IPS-15b (cell line): ENCODE measurements around the gene CYYR1.
"Not testable (repeated sequence)": the region's sequence is repeated elsewhere in the genome, so short reads cannot be mapped to it uniquely, and the experiment has no call there.

Source experiments
- H3K27me3 ChIP-seq: one replicate; pipeline ENCODE4 v1.6.1; 2013; ENCODE audit warnings: low read length; ENCODE audit not compliant: control insufficient read depth, insufficient read depth
- H3K36me3 ChIP-seq: one replicate; pipeline ENCODE4 v1.6.1; 2013; ENCODE audit warnings: low read length; ENCODE audit not compliant: control insufficient read depth, insufficient read depth
- H3K4me1 ChIP-seq: one replicate; pipeline ENCODE4 v1.6.1; 2013; ENCODE audit warnings: mild to moderate bottlenecking, low read length; ENCODE audit not compliant: control insufficient read depth, insufficient read depth
- H3K4me3 ChIP-seq: one replicate; pipeline ENCODE4 v1.5.1; 2013; ENCODE audit warnings: low read depth, low read length
- H3K9ac ChIP-seq: one replicate; pipeline ENCODE4 v1.6.1; 2013; ENCODE audit warnings: low read depth, mild to moderate bottlenecking, low read length
- H3K9me3 ChIP-seq: one replicate; pipeline ENCODE4 v1.6.1; 2013; ENCODE audit warnings: mild to moderate bottlenecking, low read length; ENCODE audit not compliant: control insufficient read depth, insufficient read depth

The CYYR1 gene

GRCh38 chr21:26487981-26488480 lies 85.1 kb downstream of the CYYR1 start:
- Histone ChIP-seq H3K9ac (no peak overlapping the region), H3K27me3 (no peaks in the 10 kb centered on the region), H3K36me3 (no peaks in the 10 kb centered on the region), H3K4me1 (peaks cover 4% of the 10 kb centered on the region), H3K9me3 (no peaks in the 10 kb centered on the region), H3K4me3 (no peak overlapping the region)

DNA sequence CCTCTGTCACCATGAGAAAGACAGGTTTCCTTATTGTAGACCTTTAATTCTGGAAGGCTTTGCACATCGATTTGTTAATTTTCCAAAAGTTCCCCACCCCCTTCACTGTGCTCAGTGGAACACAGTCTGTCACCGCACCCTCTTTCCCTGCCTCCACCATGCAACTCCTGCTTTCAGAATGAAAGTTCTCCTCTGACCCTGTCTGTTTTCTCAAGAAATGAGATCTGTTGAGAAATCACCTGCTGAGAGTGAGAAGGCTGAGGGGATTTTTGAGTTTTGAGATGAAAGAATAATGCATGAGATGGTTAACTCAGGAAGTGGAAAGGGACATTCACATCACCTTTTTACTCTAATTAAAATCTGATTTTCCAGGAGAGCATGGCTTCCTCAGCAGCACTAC lies 99.6 kb downstream of the CYYR1 start:
- no peaks in the 10 kb centered on the region for H3K36me3 ChIP-seq
- no peaks in the 10 kb centered on the region for H3K27me3 ChIP-seq
- no peak overlapping the region for H3K4me3 ChIP-seq
- H3K4me1 ChIP-seq: no peaks in the 10 kb centered on the region
- H3K9me3 ChIP-seq: no peaks in the 10 kb centered on the region
- no peak overlapping the region for H3K9ac ChIP-seq

DNA sequence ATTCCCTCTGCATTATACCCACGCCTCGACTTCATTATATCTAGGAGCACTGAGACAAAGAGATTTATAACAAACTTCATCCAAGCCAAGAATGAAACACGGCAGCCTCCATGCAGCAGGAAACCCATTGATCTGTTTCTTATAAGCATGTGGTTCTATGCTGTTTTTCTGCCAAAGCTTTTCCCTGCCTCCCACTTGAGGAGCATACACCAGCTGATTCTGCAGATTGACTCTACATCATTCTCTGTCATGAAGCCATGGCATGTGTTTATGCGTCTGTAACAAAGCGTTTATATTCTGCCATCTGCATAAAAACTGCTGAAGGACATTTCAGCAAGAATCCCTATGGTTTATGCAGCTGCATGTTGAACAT lies 102.0 kb downstream of the CYYR1 start:
- Histone ChIP-seq H3K9ac (no peak overlapping the region), H3K9me3 (no peaks in the 10 kb centered on the region), H3K4me1 (no peaks in the 10 kb centered on the region)

GRCh38 chr21:26470351-26471098 lies 102.6 kb downstream of the CYYR1 start:
- Histone ChIP-seq H3K36me3 (no peaks in the 10 kb centered on the region), H3K9ac (no peak overlapping the region), H3K9me3 (no peaks in the 10 kb centered on the region), H3K4me1 (no peaks in the 10 kb centered on the region), H3K27me3 (no peaks in the 10 kb centered on the region), H3K4me3 (no peak overlapping the region)

More for the DNA sequence above, 102.0 kb downstream of the CYYR1 start:
- H3K36me3 ChIP-seq: no peaks in the 10 kb centered on the region
- H3K27me3 ChIP-seq: no peaks in the 10 kb centered on the region
- H3K4me3 ChIP-seq: no peak overlapping the region

DNA sequence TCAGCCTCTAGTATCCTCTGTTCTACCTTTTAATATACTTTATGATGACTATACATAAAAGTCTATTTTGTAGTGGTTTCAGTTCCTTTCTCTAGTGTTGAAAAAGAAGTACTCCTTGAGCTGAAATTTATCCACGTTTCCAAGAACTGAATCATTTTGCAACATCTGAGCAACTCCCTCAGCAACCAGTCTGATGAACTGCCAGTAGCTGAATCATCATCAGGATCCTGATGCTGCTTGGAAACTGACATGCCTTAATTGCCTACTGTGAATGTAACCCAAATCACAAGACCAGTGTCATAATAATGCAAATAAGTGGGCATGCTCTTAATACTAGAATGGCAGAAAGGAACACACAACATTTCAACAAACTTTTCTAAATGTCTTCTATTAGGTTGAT lies 103.3 kb downstream of the CYYR1 start:
- Histone ChIP-seq H3K27me3 (no peaks in the 10 kb centered on the region), H3K9ac (no peak overlapping the region), H3K36me3 (no peaks in the 10 kb centered on the region), H3K9me3 (no peaks in the 10 kb centered on the region), H3K4me1 (no peaks in the 10 kb centered on the region), H3K4me3 (no peak overlapping the region)

DNA sequence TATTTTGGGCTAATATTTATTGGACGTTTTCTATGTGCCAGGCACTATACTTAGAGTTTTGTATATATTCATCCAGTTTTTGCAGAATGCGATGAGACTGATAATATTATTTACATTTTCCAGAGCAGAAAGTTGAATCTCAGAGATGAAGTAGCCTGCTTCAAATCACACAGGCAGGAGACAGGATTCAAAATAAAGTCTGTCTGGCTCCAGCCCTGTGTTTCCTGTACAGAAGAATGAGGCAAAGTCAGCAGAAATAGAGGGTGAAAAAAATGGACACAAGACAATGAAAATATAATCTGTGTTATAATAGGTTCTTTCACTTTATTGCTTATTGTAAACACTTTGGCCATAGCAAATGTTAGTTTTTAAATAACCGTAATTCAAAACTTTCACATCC lies 107.2 kb downstream of the CYYR1 start:
- H3K4me3 ChIP-seq: no peak overlapping the region
- no peaks in the 10 kb centered on the region for H3K9me3 ChIP-seq
- no peaks in the 10 kb centered on the region for H3K4me1 ChIP-seq
- no peaks in the 10 kb centered on the region for H3K36me3 ChIP-seq
- H3K9ac ChIP-seq: no peak overlapping the region
- H3K27me3 ChIP-seq: no peaks in the 10 kb centered on the region

GRCh38 chr21:26461500-26461899 lies 111.6 kb downstream of the CYYR1 start:
- H3K36me3 ChIP-seq: no peaks in the 10 kb centered on the region
- H3K4me1 ChIP-seq: no peaks in the 10 kb centered on the region
- H3K27me3 ChIP-seq: no peaks in the 10 kb centered on the region
- H3K4me3 ChIP-seq: no peak overlapping the region
- H3K9me3 ChIP-seq: no peaks in the 10 kb centered on the region
- no peak overlapping the region for H3K9ac ChIP-seq

GRCh38 chr21:26460621-26461020 lies 112.5 kb downstream of the CYYR1 start:
- Histone ChIP-seq H3K9me3 (no peaks in the 10 kb centered on the region), H3K27me3 (no peaks in the 10 kb centered on the region), H3K4me3 (no peak overlapping the region), H3K36me3 (no peaks in the 10 kb centered on the region), H3K4me1 (no peaks in the 10 kb centered on the region), H3K9ac (no peak overlapping the region)

DNA sequence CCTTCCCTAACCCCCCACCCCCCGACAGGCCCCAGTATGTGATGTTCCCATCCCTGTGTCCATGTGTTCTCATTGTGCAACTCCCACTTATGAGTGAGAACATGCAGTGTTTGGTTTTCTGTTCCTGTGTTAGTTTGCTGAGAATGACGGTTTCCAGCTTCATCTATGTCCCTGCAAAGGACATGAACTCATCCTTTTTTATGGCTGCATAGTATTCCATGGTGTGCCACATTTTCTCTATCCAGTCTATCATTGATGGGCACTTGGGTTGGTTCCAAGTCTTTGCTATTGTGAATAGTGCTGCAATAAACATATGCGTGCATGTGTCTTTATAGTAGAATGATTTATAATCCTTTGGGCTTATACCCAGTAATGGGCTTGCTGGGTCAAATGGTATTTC lies 114.2 kb downstream of the CYYR1 start:
- not testable (repeated sequence) for H3K27me3 ChIP-seq, H3K36me3 ChIP-seq, H3K4me1 ChIP-seq, H3K9me3 ChIP-seq, H3K4me3 ChIP-seq, H3K9ac ChIP-seq

- H3K9ac ChIP-seq: no peak overlapping the region
- H3K9me3 ChIP-seq: no peaks in the 10 kb centered on the region
- H3K36me3 ChIP-seq: no peaks in the 10 kb centered on the region
- no peaks in the 10 kb centered on the region for H3K4me1 ChIP-seq
- H3K27me3 ChIP-seq: no peaks in the 10 kb centered on the region
- no peak overlapping the region for H3K4me3 ChIP-seq
Measured at GRCh38 chr21:26457817-26458216, 115.3 kb downstream of the CYYR1 start.

- H3K4me1 ChIP-seq: no peaks in the 10 kb centered on the region
- H3K36me3 ChIP-seq: no peaks in the 10 kb centered on the region
- H3K9me3 ChIP-seq: no peaks in the 10 kb centered on the region
- no peaks in the 10 kb centered on the region for H3K27me3 ChIP-seq
- H3K9ac ChIP-seq: no peak overlapping the region
- no peak overlapping the region for H3K4me3 ChIP-seq
Measured at GRCh38 chr21:26453267-26453666, 119.8 kb downstream of the CYYR1 start.

GRCh38 chr21:26451081-26451740 lies 121.9 kb downstream of the CYYR1 start:
- Histone ChIP-seq H3K9me3 (no peaks in the 10 kb centered on the region), H3K4me1 (no peaks in the 10 kb centered on the region), H3K36me3 (no peaks in the 10 kb centered on the region), H3K4me3 (no peak overlapping the region), H3K9ac (no peak overlapping the region), H3K27me3 (no peaks in the 10 kb centered on the region)
